IPS-NIHi7 (cell line): Measurements from ENCODE around the gene VSX2.

ENCODE experiments used
- DNase-seq: peaks from one replicate; pipeline ENCODE4 v3.0.0; 2012; ENCODE audit warnings: mixed read lengths; ENCODE audit errors: extremely low spot score

The VSX2 gene

DNA sequence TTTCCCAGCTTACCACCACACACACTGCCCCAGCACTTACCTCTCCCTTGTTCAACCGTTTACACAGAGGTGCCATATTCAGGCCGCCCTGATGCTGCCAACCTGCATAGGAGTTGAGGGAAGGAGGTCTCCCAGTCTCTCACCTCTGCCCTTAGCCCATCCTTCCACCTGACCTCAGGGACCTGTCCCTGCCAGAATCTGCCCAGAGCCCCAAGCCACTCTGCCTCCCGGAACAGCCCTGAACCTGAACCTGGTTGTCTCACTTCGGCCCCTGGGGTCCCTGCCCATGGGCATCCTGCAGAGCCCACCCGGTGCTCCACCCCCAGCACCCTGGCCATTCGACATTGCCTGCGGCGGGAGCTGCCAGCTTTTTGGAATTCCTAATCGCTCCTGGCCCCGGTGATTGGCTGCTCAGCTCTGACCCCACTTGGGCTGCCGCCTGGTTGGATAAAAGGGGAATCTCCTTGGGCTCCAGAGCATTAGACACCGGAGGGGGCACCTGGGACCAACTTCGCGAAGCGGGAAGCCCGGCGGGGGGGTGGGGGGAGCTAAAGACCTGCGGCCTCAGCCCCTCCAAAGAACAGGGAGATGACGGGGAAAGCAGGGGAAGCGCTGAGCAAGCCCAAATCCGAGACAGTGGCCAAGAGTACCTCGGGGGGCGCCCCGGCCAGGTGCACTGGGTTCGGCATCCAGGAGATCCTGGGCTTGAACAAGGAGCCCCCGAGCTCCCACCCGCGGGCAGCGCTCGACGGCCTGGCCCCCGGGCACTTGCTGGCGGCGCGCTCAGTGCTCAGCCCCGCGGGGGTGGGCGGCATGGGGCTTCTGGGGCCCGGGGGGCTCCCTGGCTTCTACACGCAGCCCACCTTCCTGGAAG, at the start of gene VSX2:
Gene VSX2 (plus strand): TSS at position 476 of the 874 bp plus-strand sequence. CDS start 113 bp downstream, at position 589.
- peak; percentile 74 for DNase-seq

DNA sequence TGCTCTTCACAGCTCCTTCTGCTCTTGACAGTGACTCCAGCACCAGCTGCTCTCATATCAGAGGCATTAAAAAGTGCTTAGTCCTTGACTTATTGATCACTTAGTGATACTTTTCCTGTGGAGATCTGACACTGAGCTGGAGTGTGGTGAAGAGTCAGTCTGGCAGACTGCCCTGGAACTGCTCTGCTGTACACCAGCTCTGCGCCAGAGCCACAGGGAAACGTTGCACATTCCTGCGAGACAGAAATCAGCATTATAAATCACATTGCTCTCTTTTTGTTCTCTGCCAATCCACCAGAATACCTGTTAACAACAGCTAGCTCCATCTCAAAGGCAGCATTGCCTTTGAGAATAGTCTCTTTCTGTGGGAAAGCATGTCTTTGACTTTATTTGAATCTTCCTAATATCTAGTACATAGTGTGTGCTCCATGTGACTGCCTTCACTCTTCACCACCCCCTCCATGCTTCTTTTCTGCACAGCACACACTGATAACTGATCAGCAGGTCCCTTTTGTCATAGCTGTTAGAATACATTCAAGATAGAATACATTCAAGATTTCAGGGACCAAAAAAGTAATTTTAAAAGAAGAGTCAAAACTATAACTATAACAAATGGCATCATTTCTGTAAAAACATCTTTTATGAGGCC, 48.2 kb upstream of the VSX2 start:
- no peak for DNase-seq

DNA sequence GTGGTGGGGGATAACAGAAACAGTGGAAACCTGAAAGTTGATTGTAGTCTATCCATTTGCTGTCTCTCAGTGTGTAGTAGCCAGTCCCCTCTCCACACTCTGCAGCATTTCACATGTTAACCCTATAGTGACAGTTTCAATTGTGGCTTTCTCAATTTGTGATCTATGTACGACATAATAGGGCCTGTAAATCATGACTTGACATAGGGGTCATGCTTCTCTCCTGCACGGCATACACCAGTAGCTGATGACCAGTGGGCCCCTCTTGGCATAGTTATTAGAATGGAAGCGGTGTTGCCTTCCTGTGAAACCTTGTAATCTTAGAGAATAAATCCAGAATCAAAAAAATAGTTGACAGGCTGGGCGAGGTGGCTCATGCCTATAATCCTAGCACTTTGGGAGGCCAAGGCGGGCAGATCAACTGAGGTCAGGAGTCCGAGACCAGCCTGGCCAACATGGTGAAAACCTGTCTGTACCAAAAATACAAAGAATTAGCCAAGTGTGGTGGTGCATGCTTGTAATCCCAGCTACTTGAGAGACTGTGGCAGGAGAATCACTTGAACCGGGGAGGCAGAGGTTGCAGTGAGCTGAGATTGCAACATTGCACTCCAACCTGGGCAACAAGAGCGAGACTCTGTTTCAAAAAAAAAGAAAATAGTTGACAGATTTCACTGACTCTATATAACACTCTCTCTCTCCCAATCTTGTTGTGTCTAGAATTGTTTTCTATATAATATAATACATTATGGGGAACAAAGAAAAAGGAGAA, 44.6 kb upstream of the VSX2 start:
- DNase-seq, result no peak

DNA sequence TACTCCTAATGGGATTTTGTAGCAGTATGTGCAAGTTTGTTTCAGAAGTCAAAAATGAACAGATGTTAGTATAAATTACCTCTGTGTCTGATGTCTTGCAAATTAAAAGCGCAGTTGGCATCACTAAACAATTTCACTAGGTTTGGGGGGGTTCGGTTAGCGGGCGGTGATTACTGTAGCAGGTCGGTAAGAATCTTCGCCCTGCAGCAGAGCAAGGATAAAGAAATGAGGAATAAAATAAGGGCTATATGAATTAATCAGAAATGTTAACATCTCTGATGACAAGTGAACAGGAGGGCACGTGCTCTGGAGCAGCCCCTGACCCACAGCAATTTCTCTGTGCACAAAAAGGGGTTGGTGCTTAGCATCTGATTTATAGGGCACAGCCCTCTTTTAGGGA, 43.6 kb upstream of the VSX2 start:
- no peak for DNase-seq

DNA sequence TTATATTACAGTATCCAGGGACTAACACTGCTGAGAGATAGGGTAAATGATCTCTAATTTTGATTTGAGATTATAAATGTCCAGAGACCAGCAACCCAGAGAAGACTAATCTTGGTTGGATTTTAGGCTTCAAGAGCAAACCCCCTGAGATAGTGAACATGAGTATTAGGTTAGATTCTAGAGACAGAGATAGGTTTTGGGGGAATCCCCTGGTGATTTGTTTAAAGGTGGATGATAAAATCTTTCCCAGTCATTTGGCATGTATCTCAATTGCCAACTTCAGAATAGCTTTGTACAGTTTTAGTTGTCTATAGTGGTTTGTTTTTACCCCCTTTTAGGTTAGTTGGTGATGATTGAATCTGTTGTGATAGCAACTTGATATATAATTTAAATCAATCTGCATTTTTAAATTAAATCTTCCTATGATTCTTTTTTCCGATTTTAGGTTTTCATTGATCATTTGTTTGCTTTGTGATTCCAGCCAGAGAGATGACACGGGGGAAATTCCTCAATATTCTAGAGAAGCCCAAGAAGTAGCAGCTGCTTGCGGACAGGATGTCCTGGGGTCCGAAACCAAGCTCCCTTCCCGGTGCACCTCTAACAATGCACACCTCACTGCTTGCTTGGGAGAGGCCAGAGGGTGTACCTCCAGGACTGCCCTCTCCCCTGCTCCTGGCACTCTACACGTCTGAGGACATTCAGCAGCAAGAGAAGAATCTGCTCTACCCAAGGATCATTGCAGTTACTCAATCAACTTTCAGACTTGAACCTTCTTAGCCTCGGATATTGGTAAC, 40.6 kb upstream of the VSX2 start:
- DNase-seq, result no peak

DNA sequence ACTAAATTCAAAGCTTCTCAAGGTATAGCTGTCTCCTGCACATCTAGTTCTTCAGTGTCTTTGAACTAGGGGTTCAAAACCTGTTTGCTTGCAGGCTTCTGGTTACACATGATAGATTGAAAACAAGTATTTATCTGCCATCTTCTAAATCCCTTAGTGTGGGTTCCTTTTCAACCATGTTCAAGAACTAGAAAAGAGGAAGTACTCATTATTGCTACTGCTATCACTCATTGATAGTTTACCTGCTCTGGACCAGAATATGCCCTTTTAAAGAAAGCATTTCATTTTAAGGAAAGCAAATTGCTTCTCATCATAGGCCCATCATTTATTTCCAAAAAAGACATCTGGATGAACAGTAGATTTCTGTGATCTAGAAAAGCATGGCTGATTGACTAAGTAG, 37.1 kb upstream of the VSX2 start:
- no peak for DNase-seq

DNA sequence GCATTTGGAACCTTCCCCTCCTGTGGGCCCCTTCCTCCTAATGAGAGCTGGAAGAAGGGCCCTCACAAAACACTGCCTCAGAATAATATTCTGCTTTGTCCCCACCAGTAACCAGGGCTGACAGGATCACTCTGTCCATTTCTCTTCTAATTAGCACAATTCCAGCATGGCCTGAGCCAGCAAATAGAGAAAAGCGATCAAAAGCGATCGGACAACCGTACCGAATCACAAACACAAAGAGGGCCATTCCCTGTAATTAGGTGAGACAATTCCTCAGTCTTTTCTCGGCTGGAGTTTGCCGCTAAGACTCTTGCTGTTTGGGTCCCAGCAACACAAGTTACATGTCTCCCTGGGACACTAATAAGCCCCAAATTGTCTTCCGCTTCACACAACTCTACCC, 35.6 kb upstream of the VSX2 start:
- DNase-seq, result no peak

DNA sequence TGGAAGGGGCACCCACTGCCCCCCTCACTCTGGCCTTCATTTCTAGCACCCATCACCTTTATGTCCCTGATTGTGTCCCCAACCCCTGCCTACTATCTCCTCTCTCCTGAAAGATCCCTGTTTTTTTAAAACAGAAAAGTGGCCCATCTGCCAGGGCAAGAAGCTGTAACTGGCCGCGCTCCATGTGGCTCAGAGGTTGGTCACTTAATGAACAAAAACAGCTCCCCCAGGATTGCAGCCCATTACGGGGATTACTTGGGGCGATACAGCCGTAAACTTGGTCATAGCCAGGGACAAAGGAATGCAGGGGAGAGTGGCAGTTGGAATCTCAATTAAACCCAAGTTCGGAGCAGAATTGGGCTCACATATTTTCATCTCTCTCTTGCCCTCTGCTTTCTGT, 34.8 kb upstream of the VSX2 start:
- DNase-seq, result no peak

DNA sequence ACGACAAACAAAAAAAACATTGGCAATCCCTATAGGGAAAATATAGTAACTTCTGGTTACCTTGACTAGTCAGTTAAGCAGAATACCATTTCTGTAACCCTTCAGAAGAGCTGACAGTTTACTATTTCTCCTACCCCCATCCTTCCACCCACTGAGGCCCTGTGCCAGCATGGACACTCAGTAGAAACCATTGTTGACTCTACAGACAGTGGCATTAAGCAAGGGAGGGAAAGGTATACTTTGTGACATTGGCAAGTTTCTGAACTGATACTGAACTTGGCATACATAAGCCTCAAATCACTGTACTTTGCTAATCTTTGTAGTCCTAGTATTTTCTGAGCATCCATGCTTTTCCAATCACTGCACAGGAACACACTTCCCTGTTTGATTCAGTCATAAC, 33.4 kb upstream of the VSX2 start:
- DNase-seq, result no peak

DNA sequence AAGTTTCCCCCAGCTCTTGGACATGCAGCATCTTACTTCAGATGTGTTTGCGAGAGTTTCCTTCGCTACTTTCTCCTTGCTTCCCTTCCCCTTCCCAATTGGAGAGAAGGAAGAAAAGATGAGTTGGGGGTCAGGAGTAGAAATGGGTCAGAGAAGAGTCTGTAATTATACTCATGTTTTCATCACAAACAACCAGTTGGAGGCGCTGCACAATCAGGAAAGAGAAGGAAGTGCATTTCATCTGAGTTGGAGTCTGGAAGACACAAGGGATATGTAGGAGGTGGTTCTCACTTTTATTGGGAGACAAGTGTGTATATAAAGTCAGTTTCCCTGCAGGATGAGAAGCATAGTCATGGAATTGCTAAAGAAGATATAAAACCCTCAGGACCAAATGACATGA, 31.3 kb upstream of the VSX2 start:
- peak; percentile 62 for DNase-seq

DNA sequence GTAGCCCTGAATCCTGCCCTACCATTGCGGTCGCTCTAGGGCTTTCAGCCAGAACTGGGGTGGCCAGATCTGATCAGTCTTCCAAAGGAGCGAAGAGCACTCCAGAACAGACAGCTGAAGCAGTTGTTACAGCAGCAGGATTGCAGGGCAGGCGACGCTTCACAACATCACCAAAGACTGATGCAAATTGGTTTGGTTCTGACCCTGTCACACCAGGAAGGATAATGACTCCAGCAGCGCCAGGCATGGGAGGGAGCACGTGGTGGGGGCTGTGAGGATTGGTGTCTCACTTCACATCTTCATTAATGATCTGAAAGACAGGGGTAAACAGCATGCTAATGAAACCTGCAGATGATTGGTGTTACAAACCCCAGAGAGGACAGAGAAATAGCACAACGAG, 30.6 kb upstream of the VSX2 start:
- DNase-seq, result no peak

DNA sequence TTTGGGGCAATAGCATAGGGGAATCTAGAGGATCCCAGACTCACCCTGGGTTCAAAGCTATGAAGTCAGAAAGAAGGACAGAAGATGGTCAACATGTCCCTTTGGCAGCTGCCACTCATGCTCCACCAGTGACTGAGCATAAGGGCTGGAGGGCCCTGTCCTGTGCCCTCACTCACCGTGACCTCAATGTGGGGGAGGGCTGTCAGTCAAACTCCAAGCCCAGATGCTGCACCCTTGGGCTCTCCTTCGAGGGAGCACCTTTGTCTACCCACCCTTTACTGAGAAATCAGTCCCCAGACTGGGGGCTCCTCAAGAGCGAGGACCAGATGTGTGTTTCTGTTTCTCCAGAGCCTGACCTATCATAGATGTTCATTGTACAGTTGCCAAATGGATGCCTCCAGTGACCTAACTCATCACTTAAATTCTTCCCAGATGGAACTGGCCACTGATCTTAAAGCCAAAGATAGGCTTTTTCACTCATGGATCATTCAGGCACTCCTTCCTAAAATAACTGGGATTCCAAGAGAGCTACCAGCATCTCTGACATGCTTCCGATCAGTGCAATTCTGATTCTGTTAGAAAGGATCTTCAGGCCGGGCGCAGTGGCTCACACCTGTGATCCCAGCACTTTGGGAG, 27.2 kb upstream of the VSX2 start:
- no peak for DNase-seq

DNA sequence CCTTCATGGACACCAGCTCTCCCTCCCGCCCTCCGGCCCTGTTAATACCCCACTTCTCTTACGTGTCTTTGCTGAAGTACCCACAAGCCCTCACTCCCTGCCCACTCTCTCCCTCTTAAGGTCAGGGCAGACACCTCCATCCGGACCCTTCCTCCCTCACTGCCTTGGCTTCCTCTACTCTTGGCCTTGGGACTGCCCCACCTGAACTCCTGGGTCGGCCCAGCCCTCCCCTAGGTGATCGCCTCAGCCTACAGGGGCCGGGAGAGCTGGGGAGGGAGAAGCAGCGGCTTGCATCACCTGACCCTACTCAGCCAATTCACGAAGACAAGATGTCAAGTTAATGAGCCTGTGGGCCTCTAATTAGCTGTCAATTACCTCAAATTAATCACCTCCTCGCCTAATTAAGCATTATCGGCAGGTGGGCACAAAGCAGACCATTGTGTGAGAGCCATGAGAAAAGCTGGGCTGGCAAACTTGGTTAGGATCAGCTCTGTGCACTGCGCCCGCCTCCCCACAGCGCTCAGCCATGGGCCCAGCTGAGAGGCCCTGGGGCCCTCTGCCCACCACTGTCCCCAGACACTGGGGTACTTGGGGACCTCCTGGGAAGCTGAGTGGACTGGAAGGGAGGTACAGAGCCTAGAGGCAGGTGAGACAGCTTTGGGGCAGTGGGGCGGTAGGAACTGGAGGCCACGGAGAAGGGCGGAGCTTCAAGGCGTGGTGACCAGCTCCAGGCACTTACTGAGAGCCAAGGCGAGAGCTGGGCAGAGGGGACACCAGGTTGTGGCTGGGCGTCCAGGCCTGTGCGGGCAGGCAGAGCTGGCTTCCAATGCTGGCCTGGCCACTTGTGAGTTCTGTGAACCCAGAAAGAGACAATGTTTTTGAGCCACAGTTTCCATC, 25.1 kb upstream of the VSX2 start:
- DNase-seq, result no peak

DNA sequence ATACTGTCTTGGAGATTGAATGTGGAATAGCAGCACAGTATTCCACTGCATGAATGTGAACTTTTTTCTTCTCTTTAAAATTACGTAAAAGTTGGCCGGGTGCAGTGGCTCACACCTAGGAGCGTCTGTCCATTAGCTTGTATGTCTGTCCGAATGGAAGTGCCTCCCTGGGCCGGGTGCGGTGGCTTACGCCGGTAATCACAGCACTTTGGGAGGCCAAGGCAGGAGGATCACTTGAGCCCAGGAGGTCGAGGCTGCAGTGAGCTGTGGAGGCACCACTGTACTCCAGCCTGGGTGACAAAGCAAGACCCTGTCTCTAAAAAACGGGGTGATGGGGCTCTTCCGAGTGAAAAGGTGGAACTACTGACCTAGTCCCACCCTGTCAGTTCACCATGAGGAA, 22.6 kb upstream of the VSX2 start:
- no peak for DNase-seq

DNA sequence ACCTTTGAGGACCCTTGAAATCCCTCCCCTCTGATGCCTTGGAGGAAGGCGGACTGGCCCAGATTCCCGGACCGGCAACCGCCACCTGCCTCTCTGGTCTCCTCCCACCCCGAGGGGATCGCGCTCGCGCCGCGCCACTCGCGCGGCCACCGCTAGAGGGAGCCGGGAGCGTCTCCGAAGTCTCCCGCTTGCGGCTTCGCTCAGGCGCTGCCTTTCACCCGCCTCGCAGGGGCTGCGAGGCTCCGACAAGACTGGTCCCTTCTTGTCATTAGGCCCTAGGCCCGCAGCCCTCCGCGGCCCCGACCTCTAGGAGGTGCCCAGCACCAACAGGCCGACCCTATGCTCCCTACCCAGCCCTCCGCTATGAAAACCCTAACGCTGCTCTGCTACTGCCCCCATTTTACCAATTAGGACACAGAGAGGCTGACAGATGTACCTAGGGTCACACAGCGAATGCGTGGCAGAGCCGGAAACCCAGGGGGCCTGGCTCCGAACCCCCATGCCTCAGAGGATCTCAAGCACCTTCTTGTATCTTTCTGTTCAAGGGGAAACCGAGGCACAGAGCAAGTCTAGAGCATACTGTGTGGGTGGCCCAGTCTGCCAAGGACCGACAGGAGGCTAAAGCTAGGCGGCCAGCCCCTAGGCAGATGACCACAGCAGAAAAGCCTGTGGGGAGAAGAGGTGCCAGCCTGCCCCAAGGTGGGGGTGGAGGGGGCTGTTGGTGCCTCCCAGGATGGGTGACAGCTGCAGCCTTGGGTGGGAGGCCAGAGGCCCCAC, 21.4 kb upstream of the VSX2 start:
- peak; percentile 96 for DNase-seq

DNA sequence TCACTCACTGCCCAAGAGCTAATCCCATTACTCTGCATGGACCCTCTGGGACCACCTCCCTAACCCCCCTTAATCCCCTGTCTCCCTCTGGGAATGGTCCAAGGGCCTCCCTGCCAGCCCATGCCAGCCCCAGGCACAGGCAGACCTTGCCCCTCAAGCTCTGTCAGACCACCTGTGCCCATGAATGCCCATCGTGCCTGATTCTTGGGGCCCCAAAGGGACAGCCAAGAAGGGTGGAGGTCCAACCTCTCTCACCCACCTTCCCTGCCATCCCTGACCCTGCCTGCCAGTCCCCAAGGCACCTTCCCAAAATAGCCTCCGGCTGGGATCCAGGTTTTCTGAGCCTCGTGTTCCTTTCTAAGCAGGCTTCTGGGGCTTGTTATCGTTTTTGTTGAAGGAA, 20.8 kb upstream of the VSX2 start:
- no peak for DNase-seq

DNA sequence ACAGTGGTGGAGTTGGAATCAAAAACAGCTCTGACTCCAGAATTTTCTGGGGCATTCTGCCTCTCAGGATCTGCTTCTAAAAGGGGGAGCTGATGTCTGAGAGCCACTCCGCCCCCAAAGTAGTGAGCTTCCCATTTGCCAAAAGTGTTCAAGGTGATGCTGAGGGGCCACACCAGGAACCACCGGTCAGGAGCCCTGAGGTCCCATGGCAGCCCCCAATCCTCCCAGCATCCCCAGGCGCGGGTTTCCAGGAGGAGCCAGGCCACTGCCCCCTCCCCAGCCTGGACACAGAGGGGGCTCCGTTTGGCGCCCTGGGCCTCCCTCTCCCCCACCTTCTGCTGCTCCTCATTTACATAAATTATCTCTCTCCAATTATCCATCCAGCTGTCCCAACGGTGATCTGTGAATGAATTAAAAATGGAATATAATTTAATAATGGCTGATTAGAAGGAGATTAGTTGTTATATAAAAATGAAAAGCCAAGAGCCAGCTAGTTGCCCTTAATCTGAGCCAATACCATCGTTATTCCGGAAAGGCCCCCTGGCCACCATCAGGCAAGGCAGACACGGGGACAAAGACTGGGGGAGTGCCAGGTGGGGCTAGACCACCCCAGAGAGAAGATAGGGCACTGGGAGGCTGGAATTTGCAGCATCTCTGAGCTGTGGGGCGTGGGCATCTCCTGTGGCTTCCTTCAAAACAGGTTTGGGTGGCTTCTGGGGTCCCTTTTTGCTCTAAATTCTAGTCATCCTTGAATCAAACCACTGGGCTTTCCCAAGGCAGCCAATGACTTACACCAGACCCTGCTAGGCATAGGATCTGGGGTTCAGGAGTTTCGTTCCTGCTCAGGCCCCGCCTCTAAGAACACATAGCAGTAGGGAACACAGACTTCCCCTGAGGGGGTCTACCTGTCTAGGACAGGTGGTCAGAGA, 19.7 kb upstream of the VSX2 start:
- no peak for DNase-seq

DNA sequence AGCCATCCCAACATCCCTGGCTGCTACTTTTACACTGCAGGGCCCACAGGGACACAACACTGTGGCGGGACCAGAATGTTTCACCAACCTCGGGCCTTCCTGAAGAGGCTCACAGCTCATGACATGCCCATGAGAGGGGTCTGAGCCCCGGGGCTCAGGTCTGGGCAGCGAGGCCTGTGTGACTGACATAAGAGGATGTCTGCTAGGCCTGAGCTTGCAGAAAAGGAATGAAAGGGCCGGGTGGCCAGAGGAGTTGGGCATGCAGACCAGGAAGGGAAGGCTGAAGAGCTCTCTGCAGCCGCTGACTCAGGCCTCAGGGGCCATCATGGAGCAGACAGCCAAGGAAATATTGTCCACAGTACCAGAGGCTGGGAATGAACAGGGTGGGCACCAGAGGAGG, 18.3 kb upstream of the VSX2 start:
- DNase-seq, result no peak
